ENCODE data around the gene CBFA2T2.
A peak's percentile ranks its signal among the peaks of the same experiment; 100 is the strongest.
"Not testable (repeated sequence)": the region's sequence is repeated elsewhere in the genome, so short reads cannot be mapped to it uniquely, and the experiment has no call there.

Gene CBFA2T2

GRCh38 chr20:33553516-33553915 lies 63.6 kb downstream of the CBFA2T2 start:
- no peak for DNase-seq

- peak; percentile 65 for DNase-seq
These were observed 65.1 kb downstream of the CBFA2T2 start for GRCh38 chr20:33554914-33555420.

GRCh38 chr20:33555755-33556154 lies 65.9 kb downstream of the CBFA2T2 start:
- no peak for DNase-seq

GRCh38 chr20:33556246-33556645 lies 66.3 kb downstream of the CBFA2T2 start:
- DNase-seq, result no peak

GRCh38 chr20:33558348-33559144 lies 68.7 kb downstream of the CBFA2T2 start:
- DNase-seq, result no peak

- no peak for DNase-seq
These were observed 69.3 kb downstream of the CBFA2T2 start for GRCh38 chr20:33559212-33559611.

GRCh38 chr20:33560026-33560425 lies 70.1 kb downstream of the CBFA2T2 start:
- DNase-seq, result no peak

GRCh38 chr20:33561053-33561452 lies 71.2 kb downstream of the CBFA2T2 start:
- DNase-seq, result not testable (repeated sequence)

- DNase-seq, result peak; percentile 68
These were observed 72.1 kb downstream of the CBFA2T2 start for GRCh38 chr20:33561692-33562601.

- DNase-seq, result no peak
These were observed 73.9 kb downstream of the CBFA2T2 start for GRCh38 chr20:33563788-33564187.

- no peak for DNase-seq
These were observed 77.1 kb downstream of the CBFA2T2 start for GRCh38 chr20:33566781-33567603.

GRCh38 chr20:33567949-33568348 lies 78.1 kb downstream of the CBFA2T2 start:
- DNase-seq, result no peak

GRCh38 chr20:33568378-33568777 lies 78.5 kb downstream of the CBFA2T2 start:
- DNase-seq, result peak; percentile 85

GRCh38 chr20:33568868-33569801 lies 79.2 kb downstream of the CBFA2T2 start:
- no peak for DNase-seq

GRCh38 chr20:33569802-33570391 lies 80.0 kb downstream of the CBFA2T2 start:
- DNase-seq, result no peak

GRCh38 chr20:33570743-33571142 lies 80.8 kb downstream of the CBFA2T2 start:
- DNase-seq, result no peak

- DNase-seq, result not testable (repeated sequence)
These were observed 83.4 kb downstream of the CBFA2T2 start for GRCh38 chr20:33573268-33573667.

- DNase-seq, result no peak
These were observed 85.4 kb downstream of the CBFA2T2 start for GRCh38 chr20:33575282-33575681.

GRCh38 chr20:33576432-33577125 lies 86.7 kb downstream of the CBFA2T2 start:
- DNase-seq, result no peak

- DNase-seq, result no peak
These were observed 88.6 kb downstream of the CBFA2T2 start for GRCh38 chr20:33578510-33578909.

- no peak for DNase-seq
These were observed 93.2 kb downstream of the CBFA2T2 start for GRCh38 chr20:33583143-33583542.

All from NCI-H2107 (cell line).